GM19239 (cell line): ENCODE data around the gene NEURL3.

Experiments used
- DNase-seq: peaks from one replicate; pipeline ENCODE4 v3.0.0; 2011; ENCODE audit warnings: low spot score; ENCODE audit not compliant: insufficient read length
- FAIRE-seq: peaks from 2 replicates; lab custom pipeline; 2011; peaks lifted over from hg19 to GRCh38; lab: Jason Lieb, UNC

Gene NEURL3

DNA sequence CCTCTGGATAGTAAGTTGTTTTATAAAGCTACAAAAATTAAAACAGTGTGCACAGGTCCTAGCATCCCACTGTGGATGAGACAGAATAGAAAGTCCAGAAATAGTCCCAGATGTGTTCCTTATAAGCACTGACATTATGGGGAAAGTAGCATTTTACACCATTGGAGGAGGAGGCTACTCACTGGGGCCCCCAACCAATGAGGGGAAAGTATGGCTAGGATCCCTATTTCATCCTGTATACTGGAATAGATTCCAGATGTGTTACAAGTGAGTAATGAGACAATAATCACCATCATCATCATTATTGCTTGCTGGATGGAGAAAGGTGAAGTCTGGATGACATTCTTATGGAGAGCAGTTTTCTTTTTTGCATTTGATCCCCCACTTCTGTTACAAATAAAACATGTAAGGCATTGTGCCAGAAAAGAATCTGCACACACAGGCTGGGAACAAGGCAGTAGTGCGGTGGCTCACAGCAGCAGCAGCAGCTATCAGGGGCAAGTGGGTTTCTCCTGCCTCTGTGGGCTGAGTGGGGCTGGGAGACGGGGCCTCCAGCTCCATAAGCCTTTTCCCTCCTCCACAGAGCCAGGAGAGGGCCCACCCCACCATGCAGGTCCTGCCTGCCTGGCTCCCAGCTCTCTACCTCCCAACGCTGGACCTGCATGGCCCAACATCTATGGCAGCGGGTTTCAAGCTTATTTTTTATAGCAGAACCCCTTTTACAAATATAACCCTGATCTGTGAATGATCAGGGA is 36.4 kb upstream of the NEURL3 start:
- no peak for FAIRE-seq

DNA sequence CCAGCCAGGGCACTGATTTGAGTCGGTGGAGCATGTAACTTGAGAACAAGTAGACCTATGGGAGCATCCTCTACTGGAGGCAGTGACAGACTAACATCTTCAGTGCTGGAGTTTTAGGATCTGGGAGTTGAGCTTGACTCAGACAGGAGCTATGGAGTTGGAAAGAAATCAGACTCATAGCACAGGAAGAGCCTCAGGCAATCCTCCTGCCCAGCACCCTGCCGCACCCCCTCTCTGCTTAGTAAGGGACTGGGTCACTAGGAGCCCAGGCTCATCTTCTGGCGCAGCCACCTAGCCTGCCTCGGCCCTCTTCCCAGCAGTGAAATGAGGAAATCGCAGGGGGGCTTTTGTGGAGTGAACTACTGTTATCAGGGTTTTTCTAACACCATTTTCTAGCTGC is 35.0 kb upstream of the NEURL3 start:
- no peak for DNase-seq
- no peak for FAIRE-seq

More for the DNA sequence above, 36.4 kb upstream of the NEURL3 start:
- DNase-seq, result no peak

DNA sequence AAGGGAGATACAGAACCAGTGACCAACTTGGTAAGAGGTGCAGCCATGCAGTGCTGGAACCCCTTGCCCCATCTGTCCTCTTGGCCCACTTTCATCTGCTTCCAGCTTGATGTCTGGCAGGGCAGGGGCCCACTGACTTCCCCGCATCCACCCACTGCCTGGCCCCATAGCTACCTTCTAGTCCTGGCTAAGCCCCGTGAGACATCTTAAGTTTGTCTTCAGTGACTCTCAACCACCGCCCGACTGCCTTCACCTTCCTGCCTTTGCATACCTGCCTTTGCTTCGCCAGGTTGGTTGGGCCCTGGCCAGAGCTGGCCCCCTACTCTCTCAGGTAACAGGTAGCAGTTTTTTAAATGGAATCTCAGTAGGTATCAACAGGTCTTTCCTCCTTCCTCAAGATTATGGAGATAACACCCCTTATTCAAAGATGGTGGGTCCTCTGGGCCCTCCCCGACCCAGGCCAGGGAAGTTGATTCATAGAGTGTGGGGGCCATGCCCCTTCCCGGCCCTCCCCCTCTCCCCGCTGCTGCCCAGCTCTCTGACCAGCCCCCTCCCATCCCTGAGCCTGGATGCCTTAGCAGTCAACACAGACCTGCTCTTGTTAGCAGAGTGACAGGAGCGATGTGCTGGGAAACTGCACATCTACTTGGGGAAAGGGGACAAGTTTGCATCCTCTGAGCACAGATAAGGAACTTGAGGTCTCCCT is 34.2 kb upstream of the NEURL3 start:
- no peak for FAIRE-seq
- no peak for DNase-seq

DNA sequence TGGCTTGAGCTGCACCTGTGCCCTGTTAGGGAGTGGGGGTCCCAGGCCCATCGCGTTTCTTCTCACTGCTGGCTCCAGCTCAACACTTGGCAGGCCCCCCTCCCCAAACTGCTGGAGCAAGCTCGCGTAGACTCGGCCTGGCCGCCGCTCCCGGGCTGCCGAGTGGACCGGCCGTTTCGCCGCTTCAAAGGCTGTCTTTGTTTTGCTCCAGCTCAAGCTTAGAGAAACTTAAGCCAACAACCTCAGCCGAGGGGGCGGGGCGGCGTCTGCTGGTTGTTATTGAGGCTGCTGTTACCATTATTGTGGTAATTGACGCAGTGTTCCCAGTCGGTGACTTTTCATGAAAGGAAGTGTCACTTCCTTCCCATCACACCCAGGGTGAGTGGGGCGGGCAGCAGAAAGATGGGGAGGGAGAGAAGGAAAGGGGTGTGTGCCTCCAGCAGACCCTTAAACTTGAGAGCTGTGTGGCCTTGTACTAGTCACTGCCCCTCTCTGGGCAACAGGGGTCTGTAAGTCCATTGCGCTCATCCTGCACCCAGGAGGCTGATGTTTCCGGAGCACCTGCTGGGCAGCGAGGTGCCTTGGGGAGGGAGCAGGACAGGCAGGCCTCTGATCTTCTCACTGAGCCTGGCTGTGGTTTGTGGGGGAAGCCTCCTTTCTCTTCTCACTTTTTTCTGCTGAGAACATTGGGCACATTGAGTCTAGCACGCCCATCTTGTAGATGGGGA is 33.5 kb upstream of the NEURL3 start:
- peak; percentile 81 for FAIRE-seq
- no peak for DNase-seq

DNA sequence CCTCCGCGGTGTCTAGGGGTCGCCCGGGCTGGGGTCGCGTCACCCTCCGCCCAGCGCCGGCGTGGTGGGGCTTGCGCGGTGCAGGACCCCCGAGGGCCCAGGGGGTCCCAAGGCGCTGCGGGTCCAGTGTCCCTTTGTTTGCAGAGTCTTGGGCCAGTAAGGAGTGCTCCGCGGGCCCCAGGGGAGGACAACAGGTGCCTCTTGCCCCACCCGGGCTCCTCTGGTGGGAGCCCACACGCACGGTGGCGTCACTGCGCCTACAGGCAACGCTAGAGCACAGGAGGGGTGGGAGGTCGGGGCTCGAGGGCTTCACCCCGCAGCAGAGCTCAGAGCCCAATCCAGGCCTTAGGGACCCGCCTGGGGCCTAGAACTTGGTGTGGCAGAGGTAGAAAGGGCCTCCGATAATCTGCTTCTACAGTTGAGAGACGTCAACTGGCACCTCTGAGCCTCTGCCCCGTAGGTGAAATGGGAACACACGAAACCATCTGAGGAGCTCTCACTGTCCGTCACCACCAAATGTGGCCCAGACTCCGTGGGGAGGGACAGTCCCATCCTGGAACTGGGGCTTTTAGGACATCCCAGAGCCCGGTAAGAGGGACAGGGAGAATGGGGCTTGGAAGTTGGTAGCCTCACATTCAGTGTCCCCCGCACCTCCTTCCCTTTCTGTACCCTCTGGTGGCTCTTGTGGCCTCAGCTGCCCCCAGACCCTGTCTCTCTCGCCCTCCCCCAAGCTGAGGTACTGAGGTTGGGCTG is 32.8 kb upstream of the NEURL3 start:
- no peak for FAIRE-seq
- no peak for DNase-seq

DNA sequence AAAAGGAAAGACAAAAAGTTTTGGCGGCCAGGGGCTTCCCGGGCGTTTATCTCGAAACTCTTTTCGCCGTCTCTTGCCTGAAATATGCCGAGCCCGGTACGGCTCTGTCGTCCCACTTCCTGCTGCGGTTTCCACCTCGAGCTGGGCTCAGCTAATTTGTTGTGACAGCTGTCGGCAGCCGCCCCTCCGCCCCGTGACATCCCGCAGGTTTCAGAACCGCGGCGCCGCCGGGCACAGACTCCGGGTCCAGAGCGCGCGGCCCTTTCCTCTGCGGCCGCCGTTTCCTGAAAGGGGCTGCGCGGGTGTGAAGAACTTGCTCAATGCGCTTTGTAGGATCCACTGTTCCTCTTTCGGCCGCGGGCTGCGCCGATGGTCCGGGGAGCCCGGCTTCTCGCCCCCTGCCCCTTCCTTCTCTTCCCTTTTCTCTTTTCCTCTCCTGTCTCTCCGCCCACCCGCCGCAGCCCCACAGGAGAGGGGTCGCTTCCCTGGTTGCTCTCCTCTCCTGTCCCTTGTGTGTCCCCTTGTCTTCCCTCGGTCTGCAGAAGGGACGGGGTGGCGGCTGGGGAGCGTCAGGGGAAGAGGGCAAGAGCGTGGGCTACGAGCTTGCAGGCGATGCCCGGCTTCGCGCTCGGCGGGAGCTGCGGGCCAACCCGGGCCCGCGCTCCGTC is 32.0 kb upstream of the NEURL3 start:
- DNase-seq, result peak; percentile 70
- FAIRE-seq, result peak; percentile 56

DNA sequence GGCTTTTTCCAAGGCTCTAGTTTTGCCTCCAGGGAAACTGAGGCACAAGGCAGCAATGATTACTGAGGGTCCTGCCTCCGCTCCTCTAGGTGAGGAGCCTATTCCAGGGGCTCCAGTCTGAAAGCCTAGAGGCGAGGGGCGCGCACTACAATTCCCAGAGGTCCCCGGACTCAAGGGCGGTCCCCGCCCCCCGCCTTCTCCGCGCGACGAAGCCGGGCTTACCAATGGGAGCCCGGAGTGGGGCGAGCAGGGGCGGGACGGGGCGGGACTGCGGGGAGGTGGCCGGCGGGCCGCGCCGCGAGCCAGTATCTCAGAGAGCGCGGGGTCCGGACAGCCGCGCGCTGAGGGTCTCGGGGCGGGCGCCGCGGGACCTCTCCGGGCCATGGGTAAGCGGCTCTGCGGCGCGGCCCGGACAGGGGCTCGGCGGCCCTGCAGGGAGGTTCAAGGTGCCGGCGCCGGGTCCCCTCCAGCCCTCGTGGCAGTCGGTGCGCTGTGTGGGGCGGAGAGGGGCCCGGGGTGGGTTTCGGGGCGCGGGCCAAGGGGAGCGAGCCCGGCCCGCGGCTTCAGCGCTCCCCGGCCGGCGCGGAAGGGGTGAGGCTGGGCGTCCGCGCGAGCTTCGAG is 31.4 kb upstream of the NEURL3 start, which contains the start of gene ARID5A:
Gene ARID5A (plus strand): TSS at position 308 of the 621 bp plus-strand sequence. CDS start 75 bp downstream, at position 383.
- no peak for FAIRE-seq

DNA sequence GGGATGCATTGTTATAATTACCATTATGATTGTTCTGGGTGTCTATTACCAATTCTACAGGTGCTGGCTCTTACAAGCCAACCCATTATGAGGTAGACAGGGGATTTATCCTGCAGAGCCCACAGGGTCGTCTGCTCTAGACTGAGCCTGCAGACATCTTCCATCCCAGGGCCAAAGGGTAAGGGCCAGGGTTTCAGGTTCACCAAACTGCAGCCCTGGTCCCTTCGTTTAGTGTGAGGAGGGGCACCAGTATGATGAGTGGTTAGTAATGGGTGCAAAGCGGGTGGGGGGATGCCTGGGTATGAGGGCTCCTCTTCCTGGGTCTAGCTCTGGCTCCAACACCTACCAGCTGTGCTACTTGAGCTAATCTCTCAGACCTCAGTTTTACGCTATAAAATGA is 30.2 kb upstream of the NEURL3 start:
- no peak for FAIRE-seq
- no peak for DNase-seq

More for the DNA sequence above, 31.4 kb upstream of the NEURL3 start, which contains the start of gene ARID5A:
- DNase-seq, result peak; percentile 77

DNA sequence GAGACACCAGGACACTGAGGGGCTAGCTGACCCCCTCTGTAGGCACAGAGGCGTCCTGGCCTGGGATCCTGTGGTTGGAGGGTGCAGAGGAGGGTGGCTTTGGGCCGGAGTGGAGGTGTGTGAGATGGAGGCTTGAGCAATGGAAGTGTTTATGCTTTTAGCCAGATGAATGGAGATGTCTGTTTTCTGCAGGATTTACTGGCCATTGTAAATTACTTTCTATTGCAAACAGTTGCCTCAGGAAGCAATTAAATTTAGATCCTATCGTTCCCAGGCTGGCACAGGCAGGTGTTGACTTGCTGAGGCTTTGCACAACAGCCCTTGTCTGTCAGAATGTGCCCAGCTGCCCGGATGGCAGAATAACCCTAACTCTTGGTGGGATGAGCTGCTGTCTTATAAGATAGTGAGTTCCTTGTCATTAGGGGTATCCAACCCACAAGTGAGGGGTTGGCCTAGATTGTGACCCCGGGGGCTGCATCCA is 29.6 kb upstream of the NEURL3 start:
- FAIRE-seq (no peak), DNase-seq (no peak)

GRCh38 chr2:96534141-96534540 is 29.0 kb upstream of the NEURL3 start:
- FAIRE-seq (no peak), DNase-seq (no peak)

GRCh38 chr2:96533292-96534073 is 28.3 kb upstream of the NEURL3 start:
- no peak for DNase-seq
- no peak for FAIRE-seq

- no peak for DNase-seq
- peak; percentile 28 for FAIRE-seq
Observed at GRCh38 chr2:96532641-96533291, 27.6 kb upstream of the NEURL3 start.

DNA sequence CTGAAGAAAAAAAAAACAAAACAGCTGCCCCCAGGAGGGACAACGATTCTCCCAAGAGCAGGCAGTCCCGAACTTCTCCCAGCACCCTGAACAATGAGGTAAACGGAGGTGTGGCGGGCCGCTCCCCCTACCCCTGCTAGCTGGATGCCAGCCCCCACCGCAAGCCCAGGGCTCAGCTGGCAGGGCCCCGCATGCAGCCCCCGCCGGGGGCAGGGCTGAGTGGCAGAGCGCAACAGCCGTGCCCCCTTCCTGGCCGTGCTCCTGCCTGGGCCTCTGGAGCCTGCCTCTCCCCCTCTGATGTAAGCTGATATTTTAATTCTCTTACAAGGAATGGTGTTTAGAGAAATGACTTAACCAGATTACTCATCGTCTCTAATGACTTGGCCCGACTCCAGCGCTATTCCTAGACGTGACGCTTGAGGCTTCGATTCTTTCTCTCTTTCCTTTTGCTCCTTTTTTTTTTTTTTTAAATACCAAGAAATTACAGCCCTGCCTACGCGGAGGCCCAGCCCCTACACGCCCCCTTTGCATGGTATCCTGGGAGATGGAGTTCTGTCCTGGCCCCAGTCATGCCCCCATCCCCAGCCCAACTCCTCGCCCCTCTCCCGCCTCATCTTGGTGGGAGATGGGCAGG is 26.8 kb upstream of the NEURL3 start:
- DNase-seq (no peak), FAIRE-seq (peak; percentile 77)

DNA sequence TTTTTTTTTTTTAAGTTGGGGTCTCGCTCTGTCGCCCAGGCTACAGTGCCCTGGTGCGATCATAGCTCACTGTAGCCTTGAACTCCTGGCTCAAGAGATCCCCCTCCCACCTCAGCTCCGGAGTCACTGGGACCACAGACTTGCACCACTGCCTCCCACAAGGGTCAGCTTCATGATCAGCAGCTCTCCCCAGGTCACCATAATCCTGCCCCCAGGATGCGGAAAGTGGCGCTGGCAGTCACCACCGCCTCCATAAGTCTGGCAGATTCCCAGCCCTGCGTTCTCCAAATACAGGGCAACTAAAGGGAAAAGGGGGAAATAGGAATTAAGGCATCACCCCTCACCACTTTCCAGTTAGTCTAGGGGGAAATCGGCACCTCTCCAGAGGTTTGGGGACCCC is 26.2 kb upstream of the NEURL3 start:
- no peak for FAIRE-seq
- DNase-seq, result no peak

GRCh38 chr2:96530474-96531357 is 25.6 kb upstream of the NEURL3 start:
- DNase-seq (no peak), FAIRE-seq (no peak)

DNA sequence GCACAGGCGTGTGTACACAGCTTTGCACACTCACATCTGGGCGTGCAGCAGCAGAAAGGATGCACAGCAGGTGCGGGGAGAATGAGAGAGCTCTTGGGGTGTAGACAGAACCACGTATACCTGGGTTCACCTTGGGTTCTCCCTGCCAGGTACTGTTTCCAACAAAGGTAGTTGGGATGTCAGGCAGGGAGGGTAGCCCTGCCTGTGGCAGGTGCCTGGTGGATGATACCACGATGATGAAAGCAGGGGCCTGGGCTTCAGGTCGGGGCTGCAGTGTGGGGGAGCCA is 24.9 kb upstream of the NEURL3 start:
- FAIRE-seq, result no peak
- no peak for DNase-seq
